Measurements from ENCODE around the gene IRF7.

DNA sequence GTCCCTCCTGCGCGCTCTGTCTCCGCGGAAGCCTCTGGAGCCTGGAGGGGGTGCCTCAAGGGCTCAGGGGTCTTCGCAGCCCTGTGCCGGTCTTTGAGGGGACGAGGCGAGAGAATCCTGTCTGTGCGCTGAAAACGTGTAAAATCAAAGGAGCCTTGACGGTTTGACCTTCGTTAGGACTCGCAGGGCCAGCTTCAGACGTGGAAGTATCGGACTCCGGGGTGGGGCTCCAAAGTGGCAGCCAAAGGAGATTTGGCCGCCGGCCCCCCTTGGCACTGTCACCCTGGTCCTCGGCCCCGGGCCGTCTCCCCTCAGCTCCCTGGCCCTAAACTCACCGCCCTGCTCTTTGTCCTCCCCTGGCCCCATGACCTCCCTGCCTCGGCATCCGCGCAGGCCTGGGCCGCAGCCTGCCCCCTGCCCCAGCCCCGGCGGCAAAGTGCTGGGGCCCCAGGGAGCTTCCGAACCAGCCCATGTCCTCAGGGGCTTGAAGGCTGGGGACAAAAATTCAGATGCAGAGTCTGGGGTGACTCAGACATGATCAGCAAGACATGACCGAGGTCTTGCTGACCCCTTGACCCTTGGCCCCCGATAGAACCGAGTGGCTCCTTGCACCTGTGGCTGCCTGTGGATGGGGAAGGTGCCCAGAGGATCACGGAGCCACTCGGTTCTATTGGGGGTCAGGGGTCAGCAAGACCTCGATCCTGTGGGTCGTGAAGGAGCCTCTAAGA is 46.4 kb downstream of the IRF7 start:
- TF ChIP-seq CTCF (IDR thresholded peaks at IDR 0.05) (no peak), POLR2A (IDR thresholded peaks at IDR 0.05) (no peak), EP300 (IDR thresholded peaks at IDR 0.05) (no peak), POLR2AphosphoS5 (IDR thresholded peaks at IDR 0.05) (no peak)
